TTC549 (cell line): ENCODE results near the gene MTFR1L.

ENCODE experiments used
- FAIRE-seq: peaks from 2 replicates; lab custom pipeline; 2012; peaks lifted over from hg19 to GRCh38; lab: Jason Lieb, UNC

MTFR1L gene

DNA sequence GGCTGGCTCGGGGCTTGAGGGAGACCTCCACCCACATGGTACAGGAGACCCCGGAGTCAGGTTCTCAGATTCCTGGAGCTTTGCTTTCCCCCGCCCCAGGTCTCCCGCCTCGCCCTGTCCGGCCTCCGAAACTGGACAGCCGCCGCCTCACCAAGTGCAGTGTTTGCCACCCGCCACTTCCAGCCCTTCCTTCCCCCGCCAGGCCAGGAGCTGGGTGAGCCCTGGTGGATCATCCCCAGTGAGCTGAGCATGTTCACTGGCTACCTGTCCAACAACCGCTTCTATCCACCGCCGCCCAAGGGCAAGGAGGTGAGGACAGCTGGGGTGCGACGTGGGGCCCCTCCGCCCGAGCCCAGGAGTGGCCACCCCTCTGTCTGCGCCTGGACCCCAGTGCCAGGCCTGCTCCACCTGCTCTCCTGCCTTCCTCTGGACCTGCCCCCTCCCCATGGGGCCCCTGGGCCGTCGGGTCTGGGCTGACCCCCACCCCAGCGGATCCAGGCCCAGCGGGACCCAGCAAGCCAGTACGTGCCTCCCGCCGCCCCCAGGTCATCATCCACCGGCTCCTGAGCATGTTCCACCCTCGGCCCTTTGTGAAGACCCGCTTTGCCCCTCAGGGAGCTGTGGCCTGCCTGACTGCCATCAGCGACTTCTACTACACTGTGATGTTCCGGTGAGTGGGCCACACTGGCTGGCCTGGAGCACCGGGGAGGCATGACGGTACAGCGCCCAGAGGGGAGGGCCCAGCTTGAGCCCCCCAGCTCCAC lies 11.1 kb upstream of the MTFR1L start:
- no peak for FAIRE-seq

DNA sequence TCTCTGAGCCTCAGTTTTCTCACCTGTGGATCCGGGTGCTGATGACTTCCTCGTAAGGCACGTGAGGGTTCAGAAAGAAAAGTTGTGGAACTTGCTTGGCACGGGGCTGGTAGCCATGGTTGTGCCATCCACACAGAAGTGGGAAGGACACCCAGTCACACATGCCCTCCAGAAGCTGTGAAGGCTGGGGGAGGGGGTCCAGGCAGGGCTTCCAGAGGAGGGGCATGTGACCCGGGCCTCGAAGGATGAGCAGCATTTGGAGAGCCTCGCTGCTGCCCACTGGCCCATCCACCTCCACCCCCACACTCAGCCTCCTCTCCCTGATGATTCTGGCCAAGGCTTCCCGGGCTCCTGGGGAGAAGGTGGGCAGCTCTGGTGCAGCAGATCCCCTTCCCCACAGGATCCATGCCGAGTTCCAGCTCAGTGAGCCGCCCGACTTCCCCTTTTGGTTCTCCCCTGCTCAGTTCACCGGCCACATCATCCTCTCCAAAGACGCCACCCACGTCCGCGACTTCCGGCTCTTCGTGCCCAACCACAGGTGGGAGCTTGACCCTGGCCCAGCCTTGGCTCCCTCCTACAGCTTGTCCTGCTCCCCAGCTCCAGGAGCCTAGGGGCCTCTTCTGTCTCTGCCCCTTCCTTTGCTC lies 10.3 kb upstream of the MTFR1L start:
- FAIRE-seq: no peak

DNA sequence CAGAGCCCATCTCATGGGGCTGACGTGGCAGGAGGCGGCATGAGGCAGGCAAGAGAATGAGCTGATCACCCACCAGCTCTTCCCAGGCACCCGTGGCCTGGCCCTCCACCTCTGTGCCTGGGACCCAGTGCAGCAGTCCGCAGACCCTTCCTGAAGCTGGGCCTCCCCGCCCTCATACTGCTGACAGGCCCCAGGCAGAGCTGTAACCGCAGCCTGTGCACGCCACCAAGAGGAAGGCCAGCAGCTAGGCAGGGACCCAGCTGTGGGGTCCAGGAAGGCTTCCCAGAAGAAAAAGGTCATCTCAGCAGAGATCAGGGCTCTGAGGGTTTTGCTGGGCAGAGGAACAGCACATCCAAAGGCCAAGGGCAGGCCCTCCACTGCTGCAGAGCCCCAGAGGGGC lies 9.8 kb upstream of the MTFR1L start:
- FAIRE-seq: no peak

DNA sequence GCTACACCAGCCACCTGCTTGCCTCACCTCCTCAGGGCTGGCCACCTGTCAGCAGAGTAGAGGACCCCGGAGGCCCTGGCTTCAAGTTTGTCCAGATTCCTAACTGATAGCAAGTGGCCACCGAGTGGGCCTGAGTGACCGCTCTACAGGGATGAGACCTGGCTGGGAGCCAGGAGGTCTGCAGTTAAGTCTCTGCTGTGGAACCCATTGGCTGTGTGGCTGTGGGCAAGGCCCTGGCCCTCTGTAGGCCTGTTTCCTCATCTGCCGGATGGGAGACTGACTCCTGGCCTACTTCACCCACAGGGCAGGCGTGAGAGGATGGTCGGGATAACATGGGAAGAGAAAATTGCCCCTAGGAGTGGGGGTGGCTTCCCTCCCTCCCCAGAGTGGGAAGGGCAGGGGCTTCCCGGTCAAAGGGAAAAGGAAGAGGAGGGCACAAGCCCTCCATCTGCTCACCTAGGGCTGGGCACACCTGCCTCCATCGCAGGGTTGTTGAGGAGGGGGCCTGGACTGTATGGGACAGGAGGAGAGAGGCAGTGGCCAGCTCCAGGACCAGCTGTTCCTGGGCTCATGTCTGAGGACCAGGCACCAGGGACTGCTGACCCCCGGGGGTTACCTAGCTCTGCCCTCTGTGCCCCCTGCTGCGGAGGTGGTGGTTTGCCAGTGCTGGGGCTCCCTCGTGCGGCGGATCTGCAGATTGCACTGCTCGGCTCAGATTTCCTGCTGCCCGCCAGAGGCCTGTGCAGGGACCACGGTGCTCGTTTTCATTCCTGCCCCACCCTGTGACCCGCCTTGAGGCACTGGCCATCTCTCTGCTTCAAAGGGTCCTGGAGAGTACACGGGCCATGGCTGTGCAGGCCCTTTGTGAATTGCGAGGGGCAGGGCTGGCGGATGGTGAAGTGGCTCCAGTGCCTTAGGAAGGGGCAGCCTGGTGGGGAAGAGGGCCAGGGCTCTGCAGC lies 9.1 kb upstream of the MTFR1L start:
- FAIRE-seq: no peak

DNA sequence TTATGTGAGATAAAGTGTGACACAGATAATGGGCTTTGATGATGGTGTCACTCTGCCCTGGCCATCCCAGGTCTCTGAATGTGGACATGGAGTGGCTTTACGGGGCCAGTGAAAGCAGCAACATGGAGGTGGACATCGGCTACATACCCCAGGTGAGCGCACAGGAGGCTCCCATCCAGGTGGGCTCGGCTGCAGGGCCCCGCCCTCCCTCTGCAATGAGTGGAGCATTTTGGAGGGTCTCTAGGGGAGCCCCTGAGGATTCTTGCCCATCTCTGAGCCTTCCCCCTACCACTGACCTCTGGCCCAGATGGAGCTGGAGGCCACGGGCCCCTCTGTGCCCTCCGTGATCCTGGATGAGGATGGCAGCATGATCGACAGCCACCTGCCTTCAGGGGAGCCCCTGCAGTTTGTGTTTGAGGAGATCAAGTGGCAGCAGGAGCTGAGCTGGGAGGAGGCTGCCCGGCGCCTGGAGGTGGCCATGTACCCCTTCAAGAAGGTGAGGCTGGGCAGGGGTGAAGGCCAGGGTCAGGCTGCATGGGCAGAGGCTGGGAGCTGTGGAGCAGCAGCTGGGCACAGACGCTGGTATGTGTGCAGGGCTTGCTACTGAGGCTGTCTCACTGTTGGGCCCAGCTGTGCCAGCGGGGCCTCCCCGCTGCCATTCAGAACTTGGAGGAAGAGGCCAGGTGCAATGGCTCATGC lies 8.2 kb upstream of the MTFR1L start:
- FAIRE-seq: no peak

DNA sequence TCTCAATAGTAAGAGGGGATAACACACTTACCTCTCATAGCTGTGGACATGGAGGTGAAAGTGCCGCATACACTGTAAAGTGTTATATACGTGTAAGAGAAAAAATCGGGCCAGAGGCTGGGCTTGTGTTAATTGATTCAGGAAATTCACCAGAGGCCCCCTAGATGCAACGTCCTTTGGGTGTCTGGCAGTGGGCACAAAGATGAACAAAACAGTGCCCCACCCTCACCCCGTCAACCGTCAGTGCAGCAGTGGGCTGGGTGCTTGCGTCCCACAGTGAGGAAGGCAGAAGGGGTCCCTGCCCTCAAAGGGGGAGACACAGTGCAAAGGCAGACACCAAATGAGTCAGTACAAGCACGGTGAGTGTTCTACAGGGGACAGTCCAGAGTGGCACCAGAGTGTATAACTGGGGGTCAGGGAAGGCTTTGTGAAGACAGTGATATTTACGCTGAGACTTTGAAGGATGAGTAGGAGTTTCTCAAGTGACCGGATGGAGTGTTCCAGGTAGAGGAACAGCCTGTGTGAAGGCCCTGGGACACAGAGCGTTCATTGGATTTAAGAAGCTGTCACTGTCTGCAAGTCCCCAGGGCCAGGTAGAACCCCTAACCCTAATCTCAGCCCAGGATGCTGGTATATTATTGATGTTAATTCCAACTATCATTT lies 6.6 kb upstream of the MTFR1L start:
- FAIRE-seq: no peak

DNA sequence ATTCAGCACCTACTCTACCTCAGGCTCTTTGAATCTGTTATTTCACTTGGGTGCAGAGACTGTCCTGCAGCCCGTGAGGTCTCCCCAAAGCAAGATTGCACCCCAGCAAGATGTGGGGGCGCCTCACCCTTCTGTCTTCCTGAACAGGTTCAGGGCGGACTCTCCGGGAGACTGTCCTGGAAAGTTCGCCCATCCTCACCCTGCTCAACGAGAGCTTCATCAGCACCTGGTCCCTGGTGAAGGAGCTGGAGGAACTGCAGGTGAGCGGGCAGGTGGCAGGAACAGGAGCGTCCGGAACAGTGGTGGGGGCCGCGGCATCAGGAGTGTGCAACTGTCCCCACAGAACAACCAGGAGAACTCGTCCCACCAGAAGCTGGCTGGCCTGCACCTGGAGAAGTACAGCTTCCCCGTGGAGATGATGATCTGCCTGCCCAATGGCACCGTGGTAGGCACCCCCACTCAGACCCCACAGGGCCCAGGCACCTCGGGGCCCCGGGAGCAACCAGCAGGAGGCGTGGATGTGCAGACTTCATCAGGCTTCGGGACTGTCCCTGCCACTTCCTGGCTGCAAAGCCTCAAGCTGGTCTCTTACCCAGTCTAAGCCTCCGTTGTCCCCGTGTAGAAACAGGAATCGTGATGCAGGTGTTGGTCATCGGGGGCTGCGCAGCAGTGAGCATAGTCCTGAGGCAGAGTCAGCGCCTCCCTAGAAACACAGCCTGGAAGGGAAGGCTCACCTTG lies 5.9 kb upstream of the MTFR1L start:
- no peak for FAIRE-seq

DNA sequence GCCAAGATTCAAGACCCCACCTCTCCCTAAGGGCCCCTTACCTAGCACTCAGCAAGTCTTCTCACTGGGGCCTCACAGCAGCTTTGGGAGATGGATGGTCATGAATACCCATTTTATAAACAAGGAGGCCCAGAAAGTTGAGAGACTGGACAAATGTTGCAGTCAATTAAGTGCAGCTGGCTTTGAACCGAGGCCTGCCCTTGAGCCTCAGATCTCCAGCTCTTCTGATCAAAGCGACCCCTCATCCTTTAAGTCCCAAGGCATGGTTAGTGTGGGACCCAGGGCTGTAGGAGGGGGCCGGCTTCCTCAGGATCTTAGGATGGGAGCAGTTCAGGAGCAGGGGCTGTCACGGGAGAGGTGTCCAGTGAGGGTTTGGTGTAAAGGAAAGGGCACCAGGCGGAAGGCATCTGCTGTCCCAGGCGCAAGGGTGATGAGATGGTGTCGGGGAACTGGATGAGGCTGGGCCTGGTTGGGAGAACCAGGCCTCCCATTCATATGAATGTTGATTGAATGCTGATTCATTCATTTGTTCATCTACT lies 5.1 kb upstream of the MTFR1L start:
- FAIRE-seq: no peak

DNA sequence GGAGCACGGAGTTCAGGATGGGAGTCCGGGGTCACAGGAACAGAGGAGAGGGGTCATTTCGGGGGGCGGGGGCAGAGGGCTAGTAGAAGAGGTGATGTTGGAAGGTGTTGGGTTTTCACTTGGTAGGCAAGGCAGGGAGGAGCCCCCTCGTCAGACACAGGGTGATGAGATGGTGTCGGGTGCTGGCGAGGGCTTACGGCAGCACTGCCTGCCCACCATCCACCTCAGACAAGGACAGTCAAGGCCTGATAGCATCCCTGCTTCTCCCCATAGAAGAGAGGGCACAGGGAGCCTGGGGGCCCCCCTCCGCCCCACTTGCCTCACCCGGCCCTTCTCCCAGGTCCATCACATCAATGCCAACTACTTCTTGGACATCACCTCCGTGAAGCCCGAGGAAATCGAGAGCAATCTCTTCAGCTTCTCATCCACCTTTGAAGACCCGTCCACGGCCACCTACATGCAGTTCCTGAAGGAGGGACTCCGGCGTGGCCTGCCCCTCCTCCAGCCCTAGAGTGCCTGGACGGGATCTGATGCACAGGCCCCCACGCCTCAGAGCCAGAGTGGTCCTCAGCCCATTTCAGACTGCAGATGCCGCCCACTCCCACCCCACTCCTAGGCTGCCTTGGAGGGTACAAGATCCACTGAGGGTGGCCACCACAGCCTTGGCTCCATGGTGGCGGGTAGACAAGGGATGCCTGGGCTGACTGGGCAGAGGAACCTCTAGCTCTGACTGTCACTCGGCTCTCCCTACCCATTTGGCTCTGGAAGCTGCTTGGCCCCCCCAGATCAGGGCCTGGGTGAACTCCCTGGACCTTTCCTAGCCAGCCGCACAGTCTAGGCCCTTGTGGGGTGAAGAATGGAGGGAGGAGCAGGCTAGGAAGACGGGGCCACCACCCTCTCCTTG lies 4.3 kb upstream of the MTFR1L start:
- no peak for FAIRE-seq

DNA sequence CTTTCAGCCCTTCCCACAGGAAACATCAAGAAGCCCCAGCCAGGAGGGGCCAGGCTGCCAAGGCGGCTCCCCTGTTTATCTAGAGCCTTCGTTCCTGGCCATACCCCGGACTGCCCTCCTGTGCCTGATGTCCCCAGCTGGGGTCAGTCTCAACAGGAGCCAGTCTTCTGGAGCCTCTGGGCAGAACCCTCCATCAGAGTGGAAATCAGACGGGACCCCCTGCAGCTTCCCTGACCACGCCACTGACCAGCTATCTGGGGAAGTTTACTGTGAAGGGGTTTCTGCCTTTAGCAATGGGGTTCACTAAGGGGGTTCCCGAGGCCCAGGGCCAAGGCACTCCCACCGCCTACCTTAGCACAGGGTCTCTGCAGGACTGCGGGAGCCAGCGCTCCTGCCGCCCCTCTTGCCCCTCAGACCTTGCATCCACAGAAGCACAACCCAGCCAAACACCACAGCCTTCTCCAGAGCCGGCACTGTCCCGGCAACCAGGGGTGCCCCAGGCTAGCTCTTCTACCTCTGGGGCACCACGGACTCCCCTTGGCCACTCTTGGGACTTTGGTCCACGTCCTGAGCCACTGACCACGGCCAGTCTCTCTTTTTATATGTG lies 3.5 kb upstream of the MTFR1L start:
- FAIRE-seq: no peak

DNA sequence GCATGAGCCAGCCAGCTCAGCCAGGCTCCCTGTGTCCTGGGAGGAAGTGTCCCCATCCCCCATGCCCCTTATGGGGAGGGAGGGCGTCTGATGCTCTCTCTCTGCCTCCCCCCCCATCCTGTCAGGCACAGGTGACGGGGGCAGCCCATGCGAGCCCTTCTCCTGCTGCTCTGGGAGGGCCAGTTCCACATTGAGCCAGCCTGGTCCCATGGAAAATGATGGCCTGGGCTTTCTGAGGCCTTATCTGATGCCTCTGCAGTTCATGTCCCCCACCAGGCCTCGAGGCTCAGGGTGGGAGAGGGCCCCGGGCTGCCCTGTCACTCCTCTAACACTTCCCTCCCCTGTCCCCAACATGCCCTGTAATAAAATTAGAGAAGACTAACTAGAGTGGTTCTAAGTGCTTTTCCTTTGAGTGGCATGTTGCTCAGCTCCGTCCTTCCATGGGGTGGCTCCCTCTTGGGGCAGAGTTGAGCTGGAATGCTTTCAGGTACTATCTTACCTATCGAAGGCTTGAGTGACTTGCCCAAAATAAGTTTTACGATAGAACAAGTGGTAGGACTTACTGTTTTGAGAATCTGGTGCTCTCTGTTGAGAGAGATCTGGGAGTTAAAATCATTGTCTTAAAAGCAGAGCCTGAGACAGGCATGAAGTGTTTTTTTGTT lies 1.8 kb upstream of the MTFR1L start:
- no peak for FAIRE-seq

DNA sequence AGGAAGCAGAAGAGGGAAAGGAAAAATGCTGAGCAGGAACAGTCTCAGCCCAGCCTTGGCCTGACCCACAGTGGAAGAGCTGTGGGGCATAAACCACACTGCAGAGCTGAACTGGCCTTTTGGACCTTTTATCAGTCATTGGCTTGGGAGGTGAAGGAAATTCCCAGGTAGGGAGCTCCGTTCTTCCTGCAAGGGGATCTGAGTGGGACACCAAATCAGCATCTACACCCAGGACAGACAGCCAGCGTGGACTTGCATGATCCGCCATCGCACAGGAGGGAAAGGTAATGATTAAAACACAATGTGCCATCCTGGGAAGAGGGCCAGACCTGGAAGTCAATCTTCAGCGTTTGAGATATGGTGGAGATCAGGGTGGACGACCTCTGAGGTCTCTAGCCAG lies 1.2 kb upstream of the MTFR1L start:
- FAIRE-seq: no peak

DNA sequence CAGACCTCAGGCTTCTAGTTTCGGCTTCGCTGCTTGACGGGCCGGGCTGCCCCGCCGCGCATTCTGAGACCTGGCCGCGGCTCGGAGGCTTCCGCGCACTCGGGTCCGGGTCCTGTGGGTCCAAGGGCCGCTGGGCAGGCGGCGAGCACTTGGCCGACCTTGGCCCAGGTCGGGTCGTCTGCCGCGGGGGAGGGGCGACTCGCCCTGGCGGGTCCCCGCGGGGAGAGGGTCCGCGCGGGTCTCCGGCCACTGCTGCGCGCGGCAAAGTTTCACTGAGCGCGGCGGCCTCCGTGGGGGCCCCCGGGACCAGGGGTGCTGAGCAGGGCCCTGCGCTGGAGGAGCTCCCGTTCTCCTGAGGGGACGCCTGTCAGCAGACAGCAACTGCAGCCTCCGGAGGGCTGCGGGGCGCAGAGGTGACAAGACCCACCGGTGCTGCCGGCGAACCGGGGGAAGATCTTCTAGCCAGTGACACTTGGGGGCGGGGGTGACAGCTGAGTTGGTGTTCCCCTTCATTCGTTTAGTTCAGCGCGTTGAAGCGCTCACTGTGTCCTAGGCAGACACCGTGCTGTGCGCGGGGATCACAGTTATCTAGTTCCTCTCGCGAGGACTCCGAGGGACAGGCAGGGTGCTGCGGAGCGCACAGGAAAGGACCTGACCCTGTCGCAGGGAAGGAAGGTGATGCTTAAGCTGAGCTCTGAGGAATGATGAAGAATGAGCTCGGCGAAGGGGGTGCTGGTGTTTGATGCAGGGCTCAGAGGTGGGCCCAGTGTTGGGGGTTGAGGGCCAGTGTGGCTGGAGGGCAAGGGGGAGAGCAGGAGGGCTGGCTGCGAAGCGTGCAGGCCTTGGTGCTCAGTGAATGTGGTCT lies 725 bp downstream of the MTFR1L start:
- no peak for FAIRE-seq

DNA sequence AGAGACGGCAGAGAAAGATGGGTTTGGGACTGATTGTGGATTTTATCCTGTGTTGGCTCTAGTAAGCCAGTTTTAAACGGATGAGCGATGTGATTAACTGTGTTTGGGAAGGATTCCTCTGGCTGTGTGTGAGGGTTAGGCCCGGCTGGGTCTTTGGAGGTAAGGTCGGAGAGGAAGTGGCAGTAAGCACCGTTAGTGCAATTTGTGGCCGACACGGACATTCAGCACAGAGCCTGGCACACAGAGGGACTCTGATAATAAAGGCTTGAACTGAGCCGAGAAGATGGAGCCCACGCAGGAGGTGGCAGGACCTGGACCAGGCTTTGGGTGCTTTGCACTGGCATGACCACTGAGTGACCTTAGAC lies 1.3 kb downstream of the MTFR1L start:
- FAIRE-seq: no peak

DNA sequence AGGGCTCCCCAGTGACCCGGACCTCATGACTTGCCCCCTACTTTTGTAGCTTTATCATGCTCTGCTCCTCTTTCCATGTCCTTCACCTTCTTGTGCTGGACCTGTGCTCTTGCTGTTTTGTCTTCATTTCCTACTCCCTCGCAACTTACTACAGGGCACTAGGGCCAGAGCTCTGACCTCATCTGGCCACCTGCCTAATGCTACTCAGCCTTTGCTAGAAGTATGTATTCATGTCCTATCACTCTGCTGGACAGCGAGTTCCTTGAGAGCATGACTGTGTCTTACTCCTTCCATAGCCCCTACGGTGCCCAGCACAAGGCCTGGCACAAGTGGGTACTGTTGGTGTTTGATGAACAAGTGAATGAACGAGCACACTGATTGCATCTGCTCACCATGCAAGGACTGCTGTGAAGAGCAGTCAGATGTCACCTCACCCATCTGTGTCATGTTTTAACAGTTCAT lies 1.9 kb downstream of the MTFR1L start:
- FAIRE-seq: no peak

DNA sequence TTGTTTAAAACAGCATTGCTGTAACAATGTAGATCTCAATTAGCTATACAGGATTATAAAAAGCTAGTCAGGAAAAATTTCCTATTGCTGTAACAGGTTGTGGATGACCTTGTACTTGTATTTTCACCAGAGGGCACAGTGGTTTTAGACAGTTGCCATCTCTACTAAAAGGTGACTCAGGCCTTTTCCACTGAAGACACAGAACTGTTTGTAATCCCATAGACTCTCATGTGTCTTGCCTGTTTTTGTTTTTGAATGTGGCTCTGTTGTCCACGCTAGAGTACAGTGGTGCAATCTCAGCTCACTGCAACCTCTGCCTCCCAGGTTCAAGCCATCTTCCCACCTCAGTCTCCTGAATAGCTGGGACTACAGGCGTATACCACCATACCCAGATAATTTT lies 5.9 kb downstream of the MTFR1L start:
- no peak for FAIRE-seq

DNA sequence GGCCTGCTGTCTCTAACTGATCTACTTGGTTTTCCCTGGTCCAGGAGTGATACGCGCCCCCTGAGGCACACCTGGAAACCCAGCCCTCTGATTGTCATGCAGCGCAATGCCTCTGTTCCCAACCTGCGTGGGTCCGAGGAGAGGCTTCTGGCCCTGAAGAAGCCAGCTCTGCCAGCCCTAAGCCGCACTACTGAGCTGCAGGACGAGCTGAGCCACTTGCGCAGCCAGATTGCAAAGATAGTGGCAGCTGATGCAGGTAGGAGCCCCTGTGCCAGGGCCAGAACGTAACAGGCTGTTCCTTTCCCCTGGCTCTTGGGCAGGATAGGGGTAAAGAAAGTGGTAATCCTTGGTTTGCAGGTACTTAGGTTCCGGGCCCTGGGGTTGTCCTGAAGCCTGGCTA lies 6.8 kb downstream of the MTFR1L start:
- FAIRE-seq: no peak

DNA sequence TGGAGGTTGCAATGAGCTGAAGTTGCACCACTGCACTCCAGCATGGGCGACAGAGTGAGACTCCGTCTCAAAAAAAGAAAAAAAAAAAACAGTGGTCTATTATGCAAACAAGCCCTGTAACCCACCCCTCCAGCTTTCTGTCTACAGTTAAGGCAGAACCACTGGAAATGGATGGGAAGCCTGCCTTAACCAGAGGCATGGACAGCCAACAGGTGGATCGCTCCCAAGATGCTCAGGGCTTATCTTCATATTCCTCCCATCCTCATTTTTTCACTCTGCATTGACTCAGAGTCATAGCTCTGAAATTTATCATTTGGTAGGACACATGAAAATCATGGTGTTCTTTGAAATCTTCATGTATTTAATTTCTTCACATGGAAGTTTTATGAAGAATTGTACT lies 8.7 kb downstream of the MTFR1L start:
- FAIRE-seq: no peak
